Stimulated activated CD4-positive, alpha-beta T cell treated with anti-CD3 and anti-CD28 coated beads, TNF-alpha, amount 100 ng/mL, for 24 hours (primary cell): ENCODE data around the gene FGF23.
A peak's percentile ranks its signal among the peaks of the same experiment; 100 is the strongest.

Experiments used
- DNase-seq, 3 experiments: peaks; one replicate each; pipeline ENCODE4 v3.0.0-alpha.2; 2020; ENCODE audit warnings: low read depth in 3 of 3

The FGF23 gene

GRCh38 chr12:4383304-4383865, 3.9 kb upstream of the FGF23 start:
- DNase-seq, result no peak

- DNase-seq, result no peak
Observed at GRCh38 chr12:4380332-4380731, 820 bp upstream of the FGF23 start.

GRCh38 chr12:4378772-4379171, 740 bp downstream of the FGF23 start:
- DNase-seq, result no peak

GRCh38 chr12:4375449-4375848, 4.1 kb downstream of the FGF23 start:
- no peak for DNase-seq

GRCh38 chr12:4372653-4373052, 6.9 kb downstream of the FGF23 start:
- DNase-seq, result no peak

GRCh38 chr12:4370265-4370664, 9.2 kb downstream of the FGF23 start:
- DNase-seq, result no peak

- DNase-seq, result no peak
Observed at GRCh38 chr12:4369548-4369947, 10.0 kb downstream of the FGF23 start.

- no peak for DNase-seq
Observed at GRCh38 chr12:4366090-4366489, 13.4 kb downstream of the FGF23 start.

- DNase-seq, result peak in 2 of 3 experiments; percentile 9 to 65
Observed at GRCh38 chr12:4356041-4356327, 23.5 kb downstream of the FGF23 start.

- DNase-seq, result no peak
Observed at GRCh38 chr12:4355156-4356040, 24.1 kb downstream of the FGF23 start.

GRCh38 chr12:4353785-4354208, 25.7 kb downstream of the FGF23 start:
- peak in 1 of 3 experiments; percentile 7 for DNase-seq

GRCh38 chr12:4346931-4347330, 32.6 kb downstream of the FGF23 start:
- DNase-seq, result no peak

GRCh38 chr12:4331842-4332241, 47.7 kb downstream of the FGF23 start:
- no peak for DNase-seq

- DNase-seq, result no peak
Observed at GRCh38 chr12:4331221-4331620, 48.3 kb downstream of the FGF23 start.

- no peak for DNase-seq
Observed at GRCh38 chr12:4330203-4330602, 49.3 kb downstream of the FGF23 start.

GRCh38 chr12:4327293-4327692, 52.2 kb downstream of the FGF23 start:
- no peak for DNase-seq

- DNase-seq, result no peak
Observed at GRCh38 chr12:4325966-4326365, 53.5 kb downstream of the FGF23 start.

- DNase-seq, result no peak
Observed at GRCh38 chr12:4324366-4324765, 55.1 kb downstream of the FGF23 start.

- no peak for DNase-seq
Observed at GRCh38 chr12:4323396-4323795, 56.1 kb downstream of the FGF23 start.

- no peak for DNase-seq
Observed at GRCh38 chr12:4322726-4323125, 56.8 kb downstream of the FGF23 start.

- peak; percentile 79 to 89 (median 87) for DNase-seq
Observed at GRCh38 chr12:4320853-4321701, 58.4 kb downstream of the FGF23 start, which contains the start of gene TIGAR. TSS of gene TIGAR (plus strand) at chr12:4321213. CDS start at chr12:4321272, 59 bp downstream.

- DNase-seq, result no peak
Observed at GRCh38 chr12:4320497-4320852, 59.0 kb downstream of the FGF23 start.
